Gastrocnemius medialis (tissue), 4 donors: ENCODE results near the gene SREBF1. TPM values are rescaled to one million over a fixed set of nuclear protein-coding genes. Genes with fewer than 3 reads are reported as not detected.
A peak's percentile ranks its signal among the peaks of the same experiment; 100 is the strongest.

Source experiments
- ATAC-seq, 2 donors: fragments of 150-250 bp; one replicate each; pipeline ENCODE4 v1.9.1; 2016
- DNase-seq, 2 donors: peaks; one replicate each; pipeline ENCODE4 v3.0.0-alpha.2; 2019
- H3K27ac ChIP-seq, 4 donors: fragments of 200-600 bp; sonication (generic); 1 replicate in 1 of 4; 2 replicates in 3 of 4; pipeline ENCODE4 v1.5.1; 2016 to 2018; ENCODE audit warnings: mild to moderate bottlenecking in 2 of 4, moderate library complexity in 1 of 4
- H3K27me3 ChIP-seq, 3 donors: fragments of 200-600 bp; sonication (generic) in 2 of 3; 1 replicate in 1 of 3; 2 replicates in 2 of 3; pipeline versions ENCODE4 v1.5.1 to v1.6.0; 2016 to 2019; ENCODE audit warnings: mild to moderate bottlenecking in 1 of 3, moderate library complexity in 1 of 3
- H3K36me3 ChIP-seq, 2 donors: fragments of 200-600 bp; sonication (generic) in 1 of 2; one replicate each; pipeline ENCODE4 v1.5.1; 2017 to 2018
- H3K4me1 ChIP-seq, 2 donors: fragments of 200-600 bp; sonication (generic) in 1 of 2; one replicate each; pipeline ENCODE4 v1.5.1; 2016 to 2017; ENCODE audit warnings: mild to moderate bottlenecking in 2 of 2
- H3K4me3 ChIP-seq, 4 donors: fragments of 200-600 bp; sonication (generic) in 3 of 4; 1 replicate in 1 of 4; 2 replicates in 3 of 4; pipeline ENCODE4 v1.5.1; 2016 to 2019; ENCODE audit warnings: mild to moderate bottlenecking in 2 of 4
- H3K9me3 ChIP-seq, 3 donors: fragments of 200-600 bp; sonication (generic) in 2 of 3; 1 replicate in 1 of 3; 2 replicates in 2 of 3; pipeline ENCODE4 v1.5.1; 2016 to 2019
- POLR2A ChIP-seq, 2 donors: fragments of 450-650 bp; IDR thresholded peaks; one replicate each; pipeline ENCODE4 v1.6.1; 2017; ENCODE audit warnings: antibody characterized with exemption in 2 of 2, mild to moderate bottlenecking in 2 of 2, moderate library complexity in 2 of 2
- in situ Hi-C, 4 donors: fragments of 200-750 bp; cut with MboI; loops; one replicate each; pipeline versions ENCODE4 v1.15.0 to v1.8.0; 2017; ENCODE audit warnings: low sequenced_read_pairs in 4 of 4
- intact Hi-C: fragments of 100-400 bp; cut with DNase I; formaldehyde crosslinking; loops from one replicate; pipeline ENCODE4 v1.15.1; 2023; ENCODE audit warnings: low total_unique reads
- total RNA-seq, 4 donors: library from RNA; depleted of rRNA; stranded (reverse); fragments of >200 nt; gene quantifications; one replicate each; pipeline versions ENCODE4 v1.1.0 to v1.2.3, GENCODE V29; 2016
- TF ChIP-seq, protein P1 (sequence below), 5 experiments: fragments of 450-650 bp in 3 of 5; fragments of 200-600 bp in 2 of 5; sonication (generic) in 2 of 5; IDR thresholded peaks in 4 of 5; conservative IDR thresholded peaks in 1 of 5; 1 replicate in 4 of 5; 2 replicates in 1 of 5; pipeline ENCODE4 v1.5.1; 2016 to 2019; ENCODE audit warnings: antibody characterized with exemption in 5 of 5, mild to moderate bottlenecking in 3 of 5, moderate library complexity in 3 of 5

The SREBF1 gene
- total RNA-seq, 4 donors from 2014 or later: 11.1 to 64.5 (median 32.3) TPM

DNA sequence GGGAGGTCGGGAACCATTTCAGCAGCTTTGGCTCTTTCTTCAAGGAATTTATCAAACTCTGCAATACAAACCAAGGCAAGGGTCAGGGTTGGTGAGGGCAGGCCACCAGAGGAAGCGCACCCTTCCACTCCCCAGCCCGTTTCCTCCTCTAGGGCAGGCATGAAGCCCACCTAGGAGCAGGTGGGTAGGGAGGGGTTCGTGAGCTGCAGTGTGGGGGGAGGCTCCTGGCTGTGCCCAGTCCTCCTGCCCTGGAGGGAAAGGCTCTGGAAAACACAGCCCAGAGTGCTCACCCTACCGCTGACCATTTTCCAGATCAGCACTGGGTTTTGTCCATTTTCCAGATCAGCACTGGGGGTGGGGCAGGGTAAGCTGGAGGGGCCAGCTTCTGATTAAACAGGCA lies 10.9 kb upstream of the SREBF1 start:
- DNase-seq (no peak), ATAC-seq (no peak)
- peaks cover 0 to 8% of the 10 kb centered on the region in 2 donors for H3K36me3 ChIP-seq
- in situ Hi-C loops (no loop called here), intact Hi-C loops (loop anchor here (10.0 kb wide), 1 partner anchor 337 kb away; the partner anchor contains the start of gene ALKBH5)
- peaks cover 32 to 46% of the 10 kb centered on the region in 2 donors for H3K4me1 ChIP-seq
- no peak for TF ChIP-seq POLR2A (IDR thresholded peaks at IDR 0.05)
- TF ChIP-seq, protein P1, sequence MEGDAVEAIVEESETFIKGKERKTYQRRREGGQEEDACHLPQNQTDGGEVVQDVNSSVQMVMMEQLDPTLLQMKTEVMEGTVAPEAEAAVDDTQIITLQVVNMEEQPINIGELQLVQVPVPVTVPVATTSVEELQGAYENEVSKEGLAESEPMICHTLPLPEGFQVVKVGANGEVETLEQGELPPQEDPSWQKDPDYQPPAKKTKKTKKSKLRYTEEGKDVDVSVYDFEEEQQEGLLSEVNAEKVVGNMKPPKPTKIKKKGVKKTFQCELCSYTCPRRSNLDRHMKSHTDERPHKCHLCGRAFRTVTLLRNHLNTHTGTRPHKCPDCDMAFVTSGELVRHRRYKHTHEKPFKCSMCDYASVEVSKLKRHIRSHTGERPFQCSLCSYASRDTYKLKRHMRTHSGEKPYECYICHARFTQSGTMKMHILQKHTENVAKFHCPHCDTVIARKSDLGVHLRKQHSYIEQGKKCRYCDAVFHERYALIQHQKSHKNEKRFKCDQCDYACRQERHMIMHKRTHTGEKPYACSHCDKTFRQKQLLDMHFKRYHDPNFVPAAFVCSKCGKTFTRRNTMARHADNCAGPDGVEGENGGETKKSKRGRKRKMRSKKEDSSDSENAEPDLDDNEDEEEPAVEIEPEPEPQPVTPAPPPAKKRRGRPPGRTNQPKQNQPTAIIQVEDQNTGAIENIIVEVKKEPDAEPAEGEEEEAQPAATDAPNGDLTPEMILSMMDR (IDR thresholded peaks at IDR 0.05 in 4 of 5, conservative IDR thresholded peaks at IDR 0.05 in 1 of 5): no peak
- H3K27ac ChIP-seq: peak overlapping the region in 1 of 4 donors; percentile 84
- H3K4me3 ChIP-seq: no peak overlapping the region
- H3K27me3 ChIP-seq: no peaks in the 10 kb centered on the region
- no peaks in the 10 kb centered on the region for H3K9me3 ChIP-seq

DNA sequence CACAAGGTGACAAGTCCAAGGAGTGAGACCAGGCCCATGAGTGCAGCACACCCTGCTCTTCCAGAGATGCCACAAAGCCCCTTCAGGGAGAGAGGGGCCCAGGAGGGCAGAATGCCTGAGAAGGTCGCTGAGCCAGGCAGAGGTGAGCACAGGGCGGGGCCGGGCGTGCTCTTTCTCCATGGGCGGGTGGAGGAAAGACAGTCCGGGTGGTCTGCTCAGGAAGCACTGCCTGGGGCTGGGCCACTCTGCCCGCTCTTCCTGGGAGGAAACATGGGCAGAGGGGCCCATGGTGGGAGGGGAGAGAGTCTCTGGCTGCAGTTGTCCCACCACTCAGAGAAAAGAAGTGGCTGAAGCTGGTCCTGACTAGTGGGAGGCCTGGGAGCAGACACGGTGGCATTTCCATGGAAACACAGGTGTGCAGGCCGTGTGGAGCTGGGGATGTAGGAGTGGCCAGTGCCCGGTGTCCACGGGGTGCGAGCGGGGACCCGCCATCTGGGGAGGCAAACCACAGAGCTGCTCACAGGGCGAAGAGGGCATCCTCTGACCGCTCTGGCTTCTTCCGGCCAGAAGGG lies 10.4 kb upstream of the SREBF1 start:
- ATAC-seq: no peak
- intact Hi-C loops: loop anchor here (10.0 kb wide), 1 partner anchor 338 kb away; the partner anchor contains the start of gene ALKBH5
- in situ Hi-C loops: no loop called here

DNA sequence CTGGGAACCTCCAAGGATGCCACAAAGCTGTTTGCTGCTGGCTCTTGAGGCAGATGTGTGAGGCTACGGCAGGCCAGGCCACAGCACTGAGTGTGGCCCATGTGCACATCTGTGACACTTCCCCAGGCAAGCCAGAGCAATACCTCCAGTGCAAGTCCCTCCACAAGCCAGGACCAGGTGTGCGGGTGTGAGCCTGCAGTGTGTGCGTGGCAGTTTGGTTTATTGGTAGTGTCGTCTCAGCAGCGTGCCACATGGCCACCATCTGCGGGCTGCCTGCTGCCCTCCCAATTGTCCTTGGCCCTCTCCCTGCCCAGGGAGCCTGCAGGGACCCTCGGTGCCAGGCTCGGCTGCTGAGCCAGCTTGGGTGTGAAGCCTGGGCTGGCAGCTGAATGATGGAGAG lies 9.9 kb upstream of the SREBF1 start:
- no peak for TF ChIP-seq POLR2A (IDR thresholded peaks at IDR 0.05)
- TF ChIP-seq, protein P1 (IDR thresholded peaks at IDR 0.05 in 4 of 5, conservative IDR thresholded peaks at IDR 0.05 in 1 of 5): no peak
- no peak for DNase-seq
- in situ Hi-C loops (no loop called here), intact Hi-C loops (loop anchor here (10.0 kb wide), 1 partner anchor 338 kb away; the partner anchor contains the start of gene ALKBH5)
- no peak overlapping the region for H3K4me3 ChIP-seq
- no peak overlapping the region for H3K27ac ChIP-seq
- H3K4me1 ChIP-seq: peaks cover 43 to 57% of the 10 kb centered on the region in 2 donors
- H3K36me3 ChIP-seq: peaks cover 0 to 8% of the 10 kb centered on the region in 2 donors
- H3K9me3 ChIP-seq: no peaks in the 10 kb centered on the region
- no peak for ATAC-seq
- H3K27me3 ChIP-seq: no peaks in the 10 kb centered on the region

More for the DNA sequence above, 10.4 kb upstream of the SREBF1 start:
- no peak for DNase-seq
- peaks cover 37 to 51% of the 10 kb centered on the region in 2 donors for H3K4me1 ChIP-seq
- no peak overlapping the region for H3K27ac ChIP-seq
- no peaks in the 10 kb centered on the region for H3K9me3 ChIP-seq
- no peaks in the 10 kb centered on the region for H3K27me3 ChIP-seq
- H3K4me3 ChIP-seq: no peak overlapping the region
- peaks cover 0 to 8% of the 10 kb centered on the region in 2 donors for H3K36me3 ChIP-seq
- TF ChIP-seq, protein P1 (IDR thresholded peaks at IDR 0.05 in 4 of 5, conservative IDR thresholded peaks at IDR 0.05 in 1 of 5): no peak
- no peak for TF ChIP-seq POLR2A (IDR thresholded peaks at IDR 0.05)

DNA sequence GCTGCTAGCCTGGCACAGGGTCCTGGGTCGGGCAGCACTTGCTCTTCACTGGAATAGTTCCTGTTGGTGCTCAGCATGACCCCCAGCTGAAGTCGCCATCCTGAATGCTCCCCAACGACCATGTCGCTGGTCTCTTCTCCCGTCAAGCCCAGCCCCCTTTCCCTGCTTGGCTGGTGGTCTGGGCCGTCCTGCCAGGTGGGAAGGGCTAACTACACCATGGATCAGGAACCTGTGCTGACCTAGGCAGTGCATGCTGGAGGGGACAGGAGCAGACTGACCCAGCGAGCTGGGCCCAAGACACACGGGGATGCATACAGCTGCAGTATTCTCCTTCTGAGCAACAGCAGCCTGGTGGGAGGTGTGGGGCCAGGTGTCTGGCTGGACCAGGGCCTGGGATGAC lies 9.2 kb upstream of the SREBF1 start:
- peaks cover 0 to 8% of the 10 kb centered on the region in 2 donors for H3K36me3 ChIP-seq
- ATAC-seq (no peak), DNase-seq (no peak)
- H3K27ac ChIP-seq: no peak overlapping the region
- H3K4me3 ChIP-seq: no peak overlapping the region
- TF ChIP-seq POLR2A (IDR thresholded peaks at IDR 0.05): no peak
- TF ChIP-seq, protein P1 (IDR thresholded peaks at IDR 0.05 in 4 of 5, conservative IDR thresholded peaks at IDR 0.05 in 1 of 5): no peak
- in situ Hi-C loops: no loop called here
- intact Hi-C loops: loop anchor here (10.0 kb wide), 1 partner anchor 339 kb away; the partner anchor contains the start of gene ALKBH5
- no peaks in the 10 kb centered on the region for H3K27me3 ChIP-seq
- H3K4me1 ChIP-seq: peaks cover 45 to 63% of the 10 kb centered on the region in 2 donors
- no peaks in the 10 kb centered on the region for H3K9me3 ChIP-seq
